AG04450 (cell line): ENCODE data around the gene CKB. TPM values are rescaled to one million over a fixed set of nuclear protein-coding genes. Genes with fewer than 3 reads are reported as not detected.

Experiments used
- CTCF ChIA-PET: fragments of 300-600, 350-600 bp; formaldehyde crosslinking; extraction: SDS; loops from one replicate; lab custom pipeline; 2022; ENCODE audit warnings: antibody characterized with exemption, inconsistent platforms; lab: Charles Lee
- POLR2A ChIA-PET: fragments of 350-600 bp; formaldehyde crosslinking; extraction: SDS; loops from one replicate; lab custom pipeline; 2021; ENCODE audit warnings: antibody characterized with exemption, inconsistent platforms; lab: Yijun Ruan, JAX
- DNase-seq: peaks from one replicate; pipeline ENCODE4 v3.0.0-alpha.2; 2011; ENCODE audit warnings: low read depth, low spot score
- H3K27ac ChIP-seq: one replicate; pipeline ENCODE4 v1.5.1; 2012; ENCODE audit warnings: low read depth, low read length, control low read depth
- H3K27me3 ChIP-seq: one replicate; pipeline ENCODE4 v1.6.0; 2012; ENCODE audit warnings: low read length; ENCODE audit not compliant: control insufficient read depth, insufficient read depth
- H3K4me3 ChIP-seq: 2 replicates; pipeline ENCODE4 v1.5.1; 2011; ENCODE audit warnings: mild to moderate bottlenecking, low read depth, low read length, control low read depth
- H3K9me3 ChIP-seq: 2 replicates; pipeline ENCODE4 v1.5.1; 2012; ENCODE audit warnings: low read length; ENCODE audit not compliant: control insufficient read depth, insufficient read depth
- CTCF ChIP-seq: IDR thresholded peaks from 2 replicates; pipeline ENCODE4 v1.5.1; 2011; ENCODE audit warnings: low read depth, low read length, control low read depth, inconsistent platforms
- polyA plus RNA-seq: library from polyadenylated mRNA; depleted of rRNA; stranded (reverse); fragments of >200 nt; gene quantifications from 2 replicates; pipeline ENCODE4 v1.2.3, GENCODE V29; 2011

Gene CKB
- polyA plus RNA-seq, 1 experiment = 11.7 TPM

DNA sequence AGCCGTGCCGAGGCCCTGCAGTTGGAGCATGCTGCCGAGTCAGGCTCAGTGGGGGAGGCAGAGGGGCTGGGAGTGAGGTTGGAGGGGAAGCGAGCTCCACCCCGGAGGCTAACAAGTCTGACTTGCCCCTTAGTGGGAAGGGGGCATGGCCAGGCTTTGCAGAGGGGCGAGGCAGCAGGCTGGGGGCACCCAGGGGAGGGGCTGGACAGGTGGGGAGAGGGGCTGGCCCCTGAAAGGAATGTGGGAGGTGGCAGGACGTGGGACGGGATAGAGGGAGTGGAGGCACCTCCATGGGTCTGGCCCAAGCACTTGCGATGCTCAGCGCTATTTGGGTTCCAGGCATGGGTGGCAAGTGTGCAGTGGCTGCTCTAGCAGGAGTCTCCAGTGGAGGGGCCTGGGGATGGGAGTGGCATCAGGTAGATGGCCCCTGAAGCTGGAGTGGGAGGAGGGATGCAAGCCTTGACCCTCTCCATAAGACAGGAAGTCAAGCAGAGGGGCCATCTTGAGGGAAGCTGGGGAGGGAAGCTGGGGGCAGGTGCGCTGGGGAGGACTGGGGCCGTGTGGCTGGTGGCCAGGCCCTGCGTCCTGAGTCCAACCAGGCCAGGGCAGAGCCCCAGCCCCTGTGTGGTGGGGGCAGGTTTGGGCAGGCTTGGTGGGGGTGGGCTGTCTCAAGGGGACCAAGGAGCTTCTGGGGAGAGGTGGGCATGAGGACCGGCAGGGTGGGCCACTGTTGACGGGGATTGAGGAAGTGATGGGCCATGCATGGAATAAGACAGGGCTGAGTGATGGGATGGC is 9.0 kb upstream of the CKB start:
- H3K4me3 ChIP-seq = no peak overlapping the region
- ChIA-PET CTCF (interaction anchor here (2.0 to 5.2 kb wide), 2 partner anchors 13 kb away, joined by 8 to 29 read pairs; no protein-coding TSS in a partner anchor), POLR2A (no interaction called here)
- H3K27ac ChIP-seq = no peak overlapping the region
- H3K27me3 ChIP-seq = no peaks in the 10 kb centered on the region
- DNase-seq = no peak
- peaks cover 3% of the 10 kb centered on the region; the same call in 1 of the 2 replicates for H3K9me3 ChIP-seq
- TF ChIP-seq CTCF = no peak

DNA sequence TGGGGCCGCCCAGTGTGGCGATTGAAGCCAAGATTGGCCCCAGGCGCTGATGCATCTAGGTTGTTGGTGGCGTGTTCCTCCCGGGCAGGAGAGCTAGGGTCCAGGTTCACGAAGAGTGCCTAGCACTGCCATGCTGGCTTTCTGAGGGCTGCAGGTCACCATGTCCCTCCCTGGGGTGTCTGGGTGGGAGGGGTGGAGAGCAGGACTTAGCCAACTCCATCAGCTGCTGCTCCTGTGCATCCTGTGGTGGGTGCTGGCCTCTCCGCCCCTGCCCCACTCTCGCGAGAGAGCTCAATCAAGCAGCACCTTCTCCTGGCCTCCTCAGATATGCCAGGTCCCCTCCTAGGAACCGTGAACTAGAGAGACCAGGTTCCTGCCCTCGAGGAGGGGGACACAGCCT is 8.2 kb upstream of the CKB start:
- DNase-seq = no peak
- no peak for TF ChIP-seq CTCF
- ChIA-PET POLR2A (no interaction called here), CTCF (interaction anchor here (1.2 to 5.2 kb wide), 3 partner anchors 10 to 16 kb away, joined by 3 to 29 read pairs (median 5); no protein-coding TSS in a partner anchor)
- H3K27ac ChIP-seq = no peak overlapping the region
- H3K27me3 ChIP-seq = no peaks in the 10 kb centered on the region
- H3K9me3 ChIP-seq = peaks cover 3% of the 10 kb centered on the region; the same call in 1 of the 2 replicates
- no peak overlapping the region for H3K4me3 ChIP-seq

DNA sequence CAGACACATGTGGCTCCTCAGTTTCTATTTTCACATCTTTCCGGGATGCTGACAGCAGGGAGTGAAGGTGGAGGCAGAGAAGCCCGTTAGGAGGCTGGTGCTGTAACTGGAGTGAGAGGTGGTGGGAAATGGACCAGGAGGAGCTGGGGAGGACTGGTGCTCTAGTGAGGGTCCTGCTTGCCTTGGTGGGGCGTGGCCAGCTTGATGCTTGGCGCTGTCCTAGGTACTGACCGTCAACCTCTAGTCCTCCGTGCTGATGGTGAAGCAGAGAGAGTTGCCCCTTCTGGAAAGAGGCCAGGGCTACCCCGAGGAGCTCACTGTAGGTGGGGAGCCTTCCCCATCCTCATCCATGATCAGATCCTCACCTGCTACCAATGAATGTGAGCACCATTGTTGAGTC is 7.8 kb upstream of the CKB start:
- CTCF ChIA-PET = interaction anchor here (0.6 to 5.2 kb wide), 4 partner anchors 9 to 116 kb away, joined by 3 to 29 read pairs (median 6); no protein-coding TSS in a partner anchor
- TF ChIP-seq CTCF = no peak
- DNase-seq = no peak
- H3K4me3 ChIP-seq = peak overlapping the region; percentile 95
- no peaks in the 10 kb centered on the region for H3K27me3 ChIP-seq
- peaks cover 3% of the 10 kb centered on the region; the same call in 1 of the 2 replicates for H3K9me3 ChIP-seq
- no peak overlapping the region for H3K27ac ChIP-seq
- POLR2A ChIA-PET = no interaction called here

DNA sequence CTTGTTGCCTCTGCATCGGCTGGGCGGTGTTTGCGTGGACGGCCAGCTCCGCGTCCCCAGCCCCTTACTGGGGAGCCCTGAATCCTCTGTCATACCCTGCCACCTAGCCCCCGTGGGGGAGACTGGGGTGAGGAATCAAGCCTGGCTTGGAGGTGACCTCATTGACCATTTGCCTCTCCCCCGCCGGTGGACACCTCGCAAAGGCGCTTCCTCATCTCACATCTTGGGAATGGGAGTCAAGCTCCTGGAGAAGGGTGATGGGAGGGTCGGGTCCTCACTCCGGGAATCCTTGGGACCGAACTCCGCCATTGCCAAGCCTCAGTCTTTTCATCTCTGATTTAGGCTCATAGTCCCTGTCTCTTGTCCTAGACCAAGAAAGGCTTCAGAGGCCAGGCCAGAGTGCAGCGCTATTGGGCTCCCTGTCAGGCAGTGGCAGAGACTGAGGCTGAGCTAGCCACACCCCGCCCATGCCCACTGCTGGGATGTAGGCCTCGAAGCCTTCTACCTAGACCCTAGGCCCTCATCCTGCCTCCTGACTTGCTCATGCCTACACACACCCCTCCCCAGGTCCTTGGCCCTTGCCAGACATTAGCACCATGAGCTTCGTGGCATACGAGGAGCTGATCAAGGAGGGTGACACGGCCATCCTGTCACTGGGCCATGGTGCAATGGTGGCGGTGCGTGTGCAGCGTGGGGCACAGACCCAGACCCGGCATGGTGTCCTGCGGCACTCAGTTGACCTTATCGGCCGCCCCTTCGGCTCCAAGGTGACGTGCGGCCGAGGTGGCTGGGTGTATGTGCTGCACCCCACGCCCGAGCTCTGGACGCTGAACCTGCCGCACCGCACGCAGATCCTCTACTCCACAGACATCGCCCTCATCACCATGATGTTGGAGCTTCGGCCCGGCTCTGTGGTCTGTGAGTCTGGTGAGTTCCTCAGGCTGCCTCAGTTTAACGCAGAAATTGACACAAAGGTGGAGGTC is 7.0 kb upstream of the CKB start:
- POLR2A ChIA-PET = interaction anchor here (1.0 to 2.9 kb wide), 4 partner anchors 9 to 34 kb away, joined by 3 to 18 read pairs (median 8); partner anchors contain the start of gene BAG5
- H3K4me3 ChIP-seq = peak overlapping the region; percentile 95

More for the DNA sequence above, 7.0 kb upstream of the CKB start:
- CTCF ChIA-PET = interaction anchor here (0.6 to 5.2 kb wide), 4 partner anchors 9 to 115 kb away, joined by 3 to 29 read pairs (median 6); no protein-coding TSS in a partner anchor
- no peak for DNase-seq
- Histone ChIP-seq H3K27ac (no peak overlapping the region), H3K27me3 (no peaks in the 10 kb centered on the region), H3K9me3 (peaks cover 3% of the 10 kb centered on the region; the same call in 1 of the 2 replicates)
- TF ChIP-seq CTCF = no peak
